Measurements from ENCODE around the gene INPPL1.

INPPL1 gene

DNA sequence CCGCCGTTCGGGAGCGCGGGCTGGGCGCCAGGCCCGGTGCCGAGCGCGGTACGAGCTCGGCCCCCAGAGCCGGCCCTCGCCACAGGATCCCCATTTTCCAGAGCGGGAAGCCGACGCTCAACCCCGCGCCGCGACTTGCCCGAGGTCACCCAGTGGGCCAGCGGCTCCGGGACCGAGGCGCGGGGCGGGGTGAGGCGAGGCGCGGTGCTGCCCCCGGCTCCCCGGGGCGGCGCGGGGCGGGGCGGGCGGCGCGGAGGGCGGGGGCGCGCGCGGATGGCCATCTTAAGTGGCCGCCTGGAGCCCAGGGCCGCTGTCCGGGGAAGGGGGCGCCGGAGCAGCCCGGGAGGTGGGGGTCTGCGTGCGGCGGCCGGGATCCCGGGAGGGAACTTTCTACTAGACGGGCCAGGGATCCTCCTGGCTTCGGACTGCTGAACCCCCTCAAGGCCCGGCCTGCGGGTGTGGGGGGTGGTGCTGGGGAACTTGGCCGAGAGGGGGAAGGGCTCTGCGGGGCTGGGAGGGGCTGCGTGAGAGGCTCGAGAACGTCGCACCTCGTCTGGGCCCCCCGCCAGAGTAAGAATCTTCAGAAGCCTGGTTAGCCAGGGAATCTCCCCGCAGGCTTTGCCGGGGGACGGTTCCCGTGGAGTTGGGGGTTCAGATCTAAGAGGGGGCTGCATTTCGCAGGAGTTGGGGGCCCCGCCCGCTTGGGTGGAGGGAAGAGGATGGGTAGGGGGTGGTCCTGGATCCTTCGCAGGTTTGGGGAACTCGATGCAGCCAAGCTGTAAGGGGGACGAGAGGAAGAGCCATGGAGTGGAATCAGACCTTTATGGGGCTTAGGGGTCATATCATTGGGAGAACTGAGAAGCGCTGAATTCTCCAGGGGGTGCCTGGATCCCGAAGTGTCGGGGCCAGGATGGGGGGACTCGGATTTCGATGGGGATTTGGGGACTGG lies 678 bp upstream of the INPPL1 start:
- in situ Hi-C loops (cut with HindIII; ENCODE audit: low sequenced_read_pairs), result no loop called here
- TF ChIP-seq, protein P1, sequence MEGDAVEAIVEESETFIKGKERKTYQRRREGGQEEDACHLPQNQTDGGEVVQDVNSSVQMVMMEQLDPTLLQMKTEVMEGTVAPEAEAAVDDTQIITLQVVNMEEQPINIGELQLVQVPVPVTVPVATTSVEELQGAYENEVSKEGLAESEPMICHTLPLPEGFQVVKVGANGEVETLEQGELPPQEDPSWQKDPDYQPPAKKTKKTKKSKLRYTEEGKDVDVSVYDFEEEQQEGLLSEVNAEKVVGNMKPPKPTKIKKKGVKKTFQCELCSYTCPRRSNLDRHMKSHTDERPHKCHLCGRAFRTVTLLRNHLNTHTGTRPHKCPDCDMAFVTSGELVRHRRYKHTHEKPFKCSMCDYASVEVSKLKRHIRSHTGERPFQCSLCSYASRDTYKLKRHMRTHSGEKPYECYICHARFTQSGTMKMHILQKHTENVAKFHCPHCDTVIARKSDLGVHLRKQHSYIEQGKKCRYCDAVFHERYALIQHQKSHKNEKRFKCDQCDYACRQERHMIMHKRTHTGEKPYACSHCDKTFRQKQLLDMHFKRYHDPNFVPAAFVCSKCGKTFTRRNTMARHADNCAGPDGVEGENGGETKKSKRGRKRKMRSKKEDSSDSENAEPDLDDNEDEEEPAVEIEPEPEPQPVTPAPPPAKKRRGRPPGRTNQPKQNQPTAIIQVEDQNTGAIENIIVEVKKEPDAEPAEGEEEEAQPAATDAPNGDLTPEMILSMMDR (IDR thresholded peaks at IDR 0.05; ENCODE audit: low read depth, low read length), result no peak
- peak; percentile 77 for DNase-seq (ENCODE audit: low read depth, low spot score)

DNA sequence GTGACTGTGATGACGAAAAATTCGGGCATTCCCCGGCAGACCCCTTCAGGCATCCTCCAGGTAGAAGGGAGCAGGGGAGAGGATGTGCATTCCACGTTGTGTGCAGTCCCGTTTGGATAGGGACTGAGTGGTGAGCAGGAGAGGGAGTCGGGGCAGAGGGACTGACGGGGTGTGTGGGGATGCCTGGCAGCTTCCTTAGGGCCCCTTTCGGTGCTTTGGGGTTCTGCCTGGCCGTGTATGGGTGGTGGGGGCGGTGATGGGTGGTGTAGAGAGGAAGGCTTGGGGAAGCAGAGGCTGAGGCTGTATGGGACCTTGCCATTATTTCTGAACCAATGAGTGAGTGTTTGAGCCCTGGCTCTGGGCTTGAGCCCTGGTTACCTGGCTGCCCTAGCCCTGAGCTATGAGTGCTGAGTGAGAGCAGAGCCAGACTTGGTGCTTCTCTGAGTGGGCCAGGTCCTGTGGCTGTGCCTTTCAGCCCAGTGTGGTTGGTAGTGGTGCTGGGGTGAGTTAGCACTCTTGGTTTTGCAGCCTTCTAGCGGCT lies 914 bp downstream of the INPPL1 start:
- peak overlapping the region; percentile 73 for H3K4me3 ChIP-seq (ENCODE audit: low read depth, low read length)
- TF ChIP-seq, protein P1 (IDR thresholded peaks at IDR 0.05; ENCODE audit: low read depth, low read length), result no peak
- no peak for DNase-seq (ENCODE audit: low read depth, low spot score)
- in situ Hi-C loops (cut with HindIII; ENCODE audit: low sequenced_read_pairs), result no loop called here

More for the DNA sequence above, 678 bp upstream of the INPPL1 start:
- H3K4me3 ChIP-seq (ENCODE audit: low read depth, low read length), result peak overlapping the region; percentile 73

DNA sequence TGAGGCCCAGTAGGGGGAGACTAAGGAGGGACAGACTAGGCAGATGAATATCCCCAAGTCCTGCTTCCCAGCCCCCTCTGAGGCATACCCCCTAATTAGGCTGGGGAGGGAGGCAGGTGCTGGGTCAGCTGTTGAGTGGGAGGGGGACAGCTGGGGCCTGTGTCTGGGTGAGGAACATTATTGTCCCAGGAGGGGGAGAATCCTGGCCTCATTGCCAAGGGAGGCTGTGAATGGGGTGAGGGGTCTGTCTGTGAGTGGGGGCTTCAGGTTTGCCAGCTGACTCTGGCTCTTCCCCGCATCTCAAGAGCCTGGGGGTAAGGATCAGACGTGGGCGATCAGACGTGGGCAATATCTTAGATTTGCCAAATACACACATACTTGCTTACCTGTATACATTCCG lies 2.1 kb downstream of the INPPL1 start:
- no peak for DNase-seq (ENCODE audit: low read depth, low spot score)
- H3K4me3 ChIP-seq (ENCODE audit: low read depth, low read length), result no peak overlapping the region

DNA sequence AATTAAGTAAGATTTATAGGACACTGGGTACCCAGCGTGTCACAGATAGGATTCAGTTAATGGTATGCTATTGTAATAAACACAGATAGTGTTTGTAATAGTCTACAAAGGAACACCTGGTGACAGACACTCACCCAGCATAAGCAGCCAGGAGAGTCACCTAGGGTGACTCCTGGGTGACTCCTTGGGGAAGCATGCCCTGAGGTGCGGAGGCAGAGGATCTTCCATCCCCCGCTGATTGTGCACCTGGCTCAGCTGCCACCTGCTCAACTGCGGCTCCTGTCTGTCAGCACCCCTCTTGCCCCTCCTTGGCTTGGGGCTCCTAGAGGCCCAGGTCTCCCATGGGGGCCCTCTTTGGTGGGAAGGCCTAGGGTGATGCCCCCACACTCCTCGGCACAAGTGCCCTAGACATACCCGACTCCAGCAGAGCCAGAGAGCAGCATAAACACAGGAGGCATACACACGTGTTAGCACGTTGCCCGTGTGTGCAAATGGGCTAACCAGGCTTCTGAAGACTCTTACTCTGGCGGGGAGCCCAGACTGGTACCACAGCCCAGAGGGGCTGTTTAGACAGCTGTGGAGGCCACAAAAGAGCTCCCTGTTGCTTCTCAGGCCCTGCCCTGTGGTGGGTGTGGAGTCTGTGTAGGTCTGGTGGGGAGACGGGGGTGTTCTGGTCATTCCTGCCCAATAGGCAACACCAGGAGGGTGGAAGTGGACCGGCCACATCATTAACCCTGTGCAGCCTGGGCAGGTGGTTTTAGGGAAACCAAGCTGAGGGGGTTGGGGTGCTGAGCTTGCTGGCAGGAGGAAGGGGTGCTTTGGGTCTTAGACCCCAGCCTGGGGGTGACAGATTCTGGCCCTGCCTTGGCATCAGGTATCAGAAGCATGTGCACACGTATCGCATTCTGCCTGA lies 3.0 kb downstream of the INPPL1 start:
- H3K4me3 ChIP-seq (ENCODE audit: low read depth, low read length), result no peak overlapping the region
- peak; percentile 86 for DNase-seq (ENCODE audit: low read depth, low spot score)
- TF ChIP-seq, protein P1 (IDR thresholded peaks at IDR 0.05; ENCODE audit: low read depth, low read length), result no peak
- in situ Hi-C loops (cut with HindIII; ENCODE audit: low sequenced_read_pairs), result no loop called here

More for the DNA sequence above, 2.1 kb downstream of the INPPL1 start:
- in situ Hi-C loops (cut with HindIII; ENCODE audit: low sequenced_read_pairs), result no loop called here
- TF ChIP-seq, protein P1 (IDR thresholded peaks at IDR 0.05; ENCODE audit: low read depth, low read length), result no peak

DNA sequence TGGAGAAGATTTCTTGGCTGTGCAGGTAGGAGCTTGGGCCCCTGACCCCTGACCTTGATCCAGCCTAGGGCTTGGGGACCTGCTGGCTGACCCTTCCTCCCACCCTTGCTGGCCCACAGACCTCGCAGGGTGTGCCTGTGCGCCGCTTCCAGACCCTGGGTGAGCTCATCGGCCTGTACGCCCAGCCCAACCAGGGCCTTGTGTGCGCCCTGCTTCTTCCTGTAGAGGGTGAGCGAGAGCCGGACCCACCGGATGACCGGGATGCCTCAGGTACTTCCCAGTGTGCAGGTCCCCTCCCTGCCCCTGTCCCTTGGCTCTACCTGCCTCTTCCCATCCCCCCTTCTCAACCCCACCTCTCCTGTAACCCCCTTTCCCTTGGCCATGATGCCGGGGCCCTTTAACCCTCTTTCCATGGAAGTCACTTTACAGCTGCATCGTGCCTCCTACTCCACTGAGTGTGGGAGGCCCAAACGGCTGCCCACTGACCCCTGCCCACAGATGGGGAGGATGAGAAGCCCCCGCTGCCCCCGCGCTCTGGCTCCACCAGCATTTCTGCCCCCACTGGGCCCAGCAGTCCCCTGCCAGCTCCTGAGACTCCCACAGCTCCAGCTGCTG lies 3.8 kb downstream of the INPPL1 start:
- in situ Hi-C loops (cut with HindIII; ENCODE audit: low sequenced_read_pairs), result no loop called here
- no peak for DNase-seq (ENCODE audit: low read depth, low spot score)
- H3K4me3 ChIP-seq (ENCODE audit: low read depth, low read length), result no peak overlapping the region
- TF ChIP-seq, protein P1 (IDR thresholded peaks at IDR 0.05; ENCODE audit: low read depth, low read length), result peak; percentile 41

DNA sequence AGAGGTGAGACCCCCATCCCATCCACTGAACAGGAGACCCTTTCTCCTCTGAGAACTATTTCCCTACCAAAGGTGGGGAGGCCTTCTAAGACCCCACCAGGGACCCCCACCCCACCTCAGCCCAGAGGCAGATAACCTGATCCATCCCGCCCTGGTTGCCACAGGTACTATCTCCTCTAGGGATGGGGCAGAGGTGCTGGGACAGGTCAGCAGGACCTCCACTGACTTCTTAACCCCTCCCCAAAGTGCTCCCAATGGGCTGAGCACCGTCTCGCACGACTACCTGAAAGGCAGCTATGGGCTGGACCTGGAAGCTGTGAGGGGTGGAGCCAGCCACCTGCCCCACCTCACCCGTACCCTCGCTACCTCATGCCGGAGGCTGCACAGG lies 4.3 kb downstream of the INPPL1 start:
- in situ Hi-C loops (cut with HindIII; ENCODE audit: low sequenced_read_pairs), result no loop called here
- DNase-seq (ENCODE audit: low read depth, low spot score), result no peak
- no peak overlapping the region for H3K4me3 ChIP-seq (ENCODE audit: low read depth, low read length)
- TF ChIP-seq, protein P1 (IDR thresholded peaks at IDR 0.05; ENCODE audit: low read depth, low read length), result no peak

All from astrocyte of the spinal cord (primary cell).